Naive thymus-derived CD4-positive, alpha-beta T cell (primary cell): Measurements from ENCODE around the gene MSH5. TPM values are rescaled to one million over a fixed set of nuclear protein-coding genes. Genes with fewer than 3 reads are reported as not detected.

Experiments used
- ATAC-seq: fragments of 150-1000 bp; cut with Tn5 transposase; 2 replicates; pipeline ENCODE4 v1.10.0; 2021; ENCODE audit warnings: mild to moderate bottlenecking, moderate library complexity
- CTCF ChIA-PET: fragments of 350-600 bp; sonication (Branson Sonifier 250); formaldehyde crosslinking; loops from one replicate; lab custom pipeline; 2021; ENCODE audit warnings: antibody characterized with exemption; lab: Charles Lee
- POLR2A ChIA-PET: fragments of 350-600 bp; sonication (Branson Sonifier 250); formaldehyde crosslinking; loops from one replicate; lab custom pipeline; 2021; ENCODE audit warnings: antibody characterized with exemption, inconsistent platforms; lab: Charles Lee
- DNase-seq, 9 donors: peaks; one replicate each; pipeline versions ENCODE4 v3.0.0 to v3.0.0-alpha.2; 2020 to 2022; ENCODE audit warnings: mixed read lengths in 1 of 9
- H3K27ac ChIP-seq: one replicate; pipeline ENCODE4 v1.7.0; 2013; ENCODE audit warnings: mild to moderate bottlenecking, low read depth, low read length, moderate library complexity
- H3K27me3 ChIP-seq, 2 donors: one replicate each; pipeline ENCODE4 v1.7.0; 2013; ENCODE audit warnings: low read length in 2 of 2, mild to moderate bottlenecking in 2 of 2, moderate library complexity in 2 of 2; ENCODE audit not compliant: control insufficient read depth in 2 of 2, insufficient read depth in 2 of 2
- H3K36me3 ChIP-seq, 3 experiments: 1 replicate in 2 of 3; 2 replicates in 1 of 3; pipeline ENCODE4 v1.7.0; 2013; ENCODE audit warnings: low read length in 3 of 3, mild to moderate bottlenecking in 3 of 3, moderate library complexity in 1 of 3; ENCODE audit not compliant: insufficient read depth in 3 of 3, control insufficient read depth in 2 of 3
- H3K4me1 ChIP-seq, 2 donors: one replicate each; pipeline ENCODE4 v1.7.0; 2013; ENCODE audit warnings: low read length in 2 of 2, mild to moderate bottlenecking in 2 of 2, moderate library complexity in 1 of 2; ENCODE audit not compliant: control insufficient read depth in 2 of 2, insufficient read depth in 2 of 2
- H3K4me3 ChIP-seq: 2 replicates; pipeline ENCODE4 v1.7.0; 2013; ENCODE audit warnings: mild to moderate bottlenecking, low read length
- H3K9me3 ChIP-seq, 3 experiments: 1 replicate in 2 of 3; 2 replicates in 1 of 3; pipeline ENCODE4 v1.7.0; 2013; ENCODE audit warnings: low read length in 3 of 3; ENCODE audit not compliant: control insufficient read depth in 2 of 3
- H3K27ac Mint-ChIP-seq, 9 donors: one replicate each; pipeline ENCODE4 v1.8.0; 2020 to 2022; ENCODE audit warnings: mixed read lengths in 9 of 9, mild to moderate bottlenecking in 8 of 9, moderate library complexity in 5 of 9, inconsistent platforms in 2 of 9
- H3K27me3 Mint-ChIP-seq, 5 donors: one replicate each; pipeline ENCODE4 v1.8.0; 2021 to 2022; ENCODE audit warnings: mixed read lengths in 5 of 5, mild to moderate bottlenecking in 1 of 5
- H3K36me3 Mint-ChIP-seq, 5 donors: one replicate each; pipeline ENCODE4 v1.8.0; 2020 to 2022; ENCODE audit warnings: mixed read lengths in 5 of 5, mild to moderate bottlenecking in 3 of 5, inconsistent platforms in 1 of 5
- H3K4me1 Mint-ChIP-seq, 7 donors: one replicate each; pipeline ENCODE4 v1.8.0; 2020 to 2022; ENCODE audit warnings: mixed read lengths in 7 of 7, mild to moderate bottlenecking in 3 of 7, inconsistent platforms in 1 of 7
- H3K4me3 Mint-ChIP-seq, 10 donors: one replicate each; pipeline ENCODE4 v1.8.0; 2020 to 2022; ENCODE audit warnings: mild to moderate bottlenecking in 10 of 10, mixed read lengths in 10 of 10, moderate library complexity in 6 of 10, inconsistent platforms in 2 of 10
- H3K9me3 Mint-ChIP-seq, 11 donors: one replicate each; pipeline ENCODE4 v1.8.0; 2020 to 2022; ENCODE audit warnings: mixed read lengths in 11 of 11, mild to moderate bottlenecking in 4 of 11, inconsistent platforms in 1 of 11, moderate library complexity in 1 of 11
- intact Hi-C, 2 donors: fragments of 100-400 bp; cut with micrococcal nuclease; formaldehyde crosslinking; loops; one replicate each; pipeline ENCODE4 v1.15.1; 2023
- polyA plus RNA-seq, 2 donors: library from polyadenylated mRNA; unstranded; fragments of 300-500 nt; fragmentation: Illumina TruSeq; gene quantifications; one replicate each; pipeline ENCODE4 v1.2.3, GENCODE V29; 2021
- total RNA-seq, 6 experiments: library from RNA in 5 of 6; stranded (reverse) in 5 of 6; gene quantifications; 1 replicate in 5 of 6; 2 replicates in 1 of 6; pipeline ENCODE4 v1.2.3 and lab custom pipeline; 2021 to 2026

MSH5 gene
- total and polyA plus RNA-seq, 7 experiments from 2014 or later: 0.51 to 52.2 (median 11.0) TPM

GRCh38 chr6:31727717-31728671 lies 11.8 kb upstream of the MSH5 start:
- Histone ChIP-seq H3K36me3 (peaks cover 5 to 13% (median 13%) of the 10 kb centered on the region in 3 experiments), H3K27me3 (no peaks in the 10 kb centered on the region), H3K27ac (peak overlapping the region; percentile 1), H3K4me1 (peaks cover 9 to 13% of the 10 kb centered on the region in 2 donors), H3K9me3 (no peaks in the 10 kb centered on the region), H3K4me3 (no peak overlapping the region)
- no peaks in the 10 kb centered on the region for H3K27me3 Mint-ChIP-seq
- peak overlapping the region; percentile 68 to 100 (median 94) for H3K4me3 Mint-ChIP-seq
- ATAC-seq (peak; percentile 10), DNase-seq (peak in 1 of 9 donors; percentile 20)
- CTCF ChIA-PET: interaction anchor here (1.2 to 4.2 kb wide), 6 partner anchors 8 to 224 kb away, joined by 3 to 30 read pairs (median 14); partner anchors contain the start of genes MSH5 and VARS1
- peaks cover 0 to 28% (median 5%) of the 10 kb centered on the region in 5 donors for H3K36me3 Mint-ChIP-seq
- POLR2A ChIA-PET: interaction anchor here (0.5 to 4.6 kb wide), 11 partner anchors 9 to 111 kb away, joined by 3 to 33 read pairs (median 4); partner anchors contain the start of genes HSPA1B and LSM2
- H3K27ac Mint-ChIP-seq: peak overlapping the region; percentile 36 to 85 (median 63)
- H3K9me3 Mint-ChIP-seq: no peaks in the 10 kb centered on the region
- intact Hi-C loops: loop anchor here in 1 of 2 donors (2.0 kb wide), 2 partner anchors 89 to 231 kb away; partner anchors contain the start of genes NELFE and SKIC2
- H3K4me1 Mint-ChIP-seq: peaks cover 28 to 59% (median 49%) of the 10 kb centered on the region in 7 donors

GRCh38 chr6:31728767-31729514 lies 10.9 kb upstream of the MSH5 start, which contains the start of gene DDAH2:
Gene DDAH2, minus strand, starts transcription at chr6:31729299. Its CDS starts 138 bp downstream, at chr6:31729161.
- Mint-ChIP-seq H3K27ac (peak within 1 kb of the TSS; percentile 78 to 96 (median 89)), H3K4me3 (peak within 1 kb of the TSS; percentile 83 to 100 (median 97)), H3K9me3 (peaks cover 0 to 1% (median 0%) of the 10 kb centered on the region in 11 donors), H3K36me3 (peaks cover 4 to 37% (median 8%) of the 10 kb centered on the region in 5 donors), H3K27me3 (no peaks in the 10 kb centered on the region), H3K4me1 (peaks cover 21 to 60% (median 53%) of the 10 kb centered on the region in 7 donors)
- intact Hi-C loops: loop anchor here (1.0 to 2.0 kb wide), 11 partner anchors 9 to 230 kb away; partner anchors contain the start of genes ABHD16A (in 1 of the 2), EHMT2 (in 1 of the 2), HSPA1B (in 1 of the 2) and LY6G5C (in 1 of the 2)
- POLR2A ChIA-PET: interaction anchor here (0.9 to 4.6 kb wide), 13 partner anchors 8 to 161 kb away, joined by 3 to 33 read pairs (median 5); partner anchors contain the start of genes HSPA1A, HSPA1B, HSPA1L and LSM2
- no peaks in the 10 kb centered on the region for H3K9me3 ChIP-seq
- H3K4me1 ChIP-seq: peaks cover 13 to 14% of the 10 kb centered on the region in 2 donors
- H3K27me3 ChIP-seq: no peaks in the 10 kb centered on the region
- DNase-seq (no peak), ATAC-seq (peak; percentile 12)
- peak within 1 kb of the TSS; percentile 92 for H3K4me3 ChIP-seq
- peak within 1 kb of the TSS; percentile 65 for H3K27ac ChIP-seq
- peaks cover 5 to 21% (median 13%) of the 10 kb centered on the region in 3 experiments for H3K36me3 ChIP-seq
- CTCF ChIA-PET: interaction anchor here (0.6 to 4.2 kb wide), 16 partner anchors 10 to 400 kb away, joined by 3 to 30 read pairs (median 6); partner anchors contain the start of genes ATF6B, HSPA1B, LSM2 and MSH5

- peaks cover 5 to 25% (median 13%) of the 10 kb centered on the region in 3 experiments for H3K36me3 ChIP-seq
- H3K27me3 ChIP-seq: no peaks in the 10 kb centered on the region
- H3K9me3 Mint-ChIP-seq: peaks cover 0 to 1% (median 0%) of the 10 kb centered on the region in 11 donors
- H3K9me3 ChIP-seq: no peaks in the 10 kb centered on the region
- H3K36me3 Mint-ChIP-seq: peaks cover 4 to 43% (median 8%) of the 10 kb centered on the region in 5 donors
- peak overlapping the region; percentile 92 for H3K4me3 ChIP-seq
- DNase-seq (peak; percentile 66 to 82 (median 77)), ATAC-seq (peak; percentile 78)
- ChIA-PET CTCF (interaction anchor here (0.6 to 4.2 kb wide), 20 partner anchors 9 to 399 kb away, joined by 3 to 30 read pairs (median 6); partner anchors contain the start of genes ATF6B, HSPA1A, HSPA1B and HSPA1L), POLR2A (interaction anchor here (0.9 to 4.6 kb wide), 11 partner anchors 9 to 161 kb away, joined by 3 to 33 read pairs (median 4); partner anchors contain the start of genes HSPA1A, HSPA1B, HSPA1L and LSM2)
- H3K4me1 ChIP-seq: peaks cover 18 to 20% of the 10 kb centered on the region in 2 donors
- intact Hi-C loops: loop anchor here (1.0 to 2.0 kb wide), 11 partner anchors 9 to 229 kb away; partner anchors contain the start of genes ABHD16A (in 1 of the 2), EHMT2 (in 1 of the 2), HSPA1B (in 1 of the 2) and LY6G5C (in 1 of the 2)
- peak overlapping the region; percentile 78 to 96 (median 89) for H3K27ac Mint-ChIP-seq
- H3K27me3 Mint-ChIP-seq: no peaks in the 10 kb centered on the region
- H3K27ac ChIP-seq: peak overlapping the region; percentile 65
- H3K4me1 Mint-ChIP-seq: peaks cover 20 to 65% (median 55%) of the 10 kb centered on the region in 7 donors
- H3K4me3 Mint-ChIP-seq: peak overlapping the region; percentile 83 to 100 (median 97)
These were observed 10.3 kb upstream of the MSH5 start for GRCh38 chr6:31729515-31729978.

- Mint-ChIP-seq H3K36me3 (peaks cover 4 to 48% (median 8%) of the 10 kb centered on the region in 5 donors), H3K4me3 (peak overlapping the region; percentile 83 to 100 (median 97)), H3K27me3 (no peaks in the 10 kb centered on the region), H3K27ac (peak overlapping the region; percentile 30 to 96 (median 78)), H3K4me1 (peaks cover 20 to 70% (median 60%) of the 10 kb centered on the region in 7 donors), H3K9me3 (peaks cover 0 to 1% (median 0%) of the 10 kb centered on the region in 11 donors)
- peaks cover 21 to 24% of the 10 kb centered on the region in 2 donors for H3K4me1 ChIP-seq
- no peaks in the 10 kb centered on the region for H3K27me3 ChIP-seq
- peak overlapping the region; percentile 92 for H3K4me3 ChIP-seq
- ChIA-PET POLR2A (interaction anchor here (0.9 to 4.6 kb wide), 12 partner anchors 8 to 162 kb away, joined by 3 to 33 read pairs (median 4); partner anchors contain the start of genes HSPA1A, HSPA1B, HSPA1L and LSM2), CTCF (interaction anchor here (0.6 to 4.2 kb wide), 18 partner anchors 9 to 398 kb away, joined by 3 to 30 read pairs (median 6); partner anchors contain the start of genes ATF6B, HSPA1A, HSPA1B and HSPA1L)
- intact Hi-C loops: loop anchor here (1.0 to 10.0 kb wide), 13 partner anchors 8 to 1475 kb away; partner anchors contain the start of genes ABHD16A (in 1 of the 2), DXO (in 1 of the 2), EHMT2 (in 1 of the 2) and HSD17B8 (in 1 of the 2)
- H3K9me3 ChIP-seq: no peaks in the 10 kb centered on the region
- DNase-seq: peak; percentile 51 to 75 (median 63)
- H3K36me3 ChIP-seq: peaks cover 5 to 25% (median 13%) of the 10 kb centered on the region in 3 experiments
- ATAC-seq: peak; percentile 70
- H3K27ac ChIP-seq: peak overlapping the region; percentile 65
These were observed 9.7 kb upstream of the MSH5 start for GRCh38 chr6:31729979-31730630.
